Measurements from ENCODE around the gene TBC1D4.

The TBC1D4 gene

DNA sequence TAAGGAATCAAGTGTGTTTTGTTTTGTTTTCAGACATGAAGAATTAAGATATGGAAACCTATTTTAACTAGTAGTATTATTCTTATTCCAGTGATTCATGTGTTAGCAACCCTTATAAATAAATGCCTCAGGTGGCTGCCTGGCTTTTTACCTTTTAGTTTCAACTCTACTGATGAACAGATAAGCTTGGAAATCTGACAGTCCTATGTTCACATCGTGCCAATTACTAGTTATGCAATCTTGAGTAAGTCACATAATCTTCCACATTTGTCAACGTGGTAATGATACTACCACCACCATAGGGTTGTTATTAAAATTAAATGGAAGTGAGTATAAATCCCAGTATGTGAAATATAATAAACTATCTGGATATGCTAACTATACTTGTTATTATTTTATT, 64.3 kb downstream of the TBC1D4 start:
- no peak for DNase-seq (ENCODE audit: low read depth)

DNA sequence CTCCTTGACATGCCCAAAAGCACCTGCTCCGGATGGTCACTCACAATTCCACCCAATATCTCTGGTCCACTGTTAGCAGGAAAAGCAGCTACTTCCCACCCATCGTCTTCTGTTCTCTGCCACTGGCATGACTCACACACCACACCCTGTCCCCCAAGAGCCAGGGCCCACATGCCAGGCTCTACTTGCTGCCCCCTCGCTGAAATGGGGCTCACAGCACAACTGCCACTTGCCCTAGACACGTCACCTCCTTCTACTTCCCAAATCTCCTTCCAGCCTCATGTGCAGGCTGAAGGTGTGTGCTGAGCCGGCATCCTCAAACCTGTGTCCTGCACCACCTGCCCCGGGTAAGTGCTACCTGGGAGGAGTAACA, 65.0 kb downstream of the TBC1D4 start:
- no peak for DNase-seq (ENCODE audit: low read depth)

GRCh38 chr13:75416327-75417011, 65.5 kb downstream of the TBC1D4 start:
- no peak for DNase-seq (ENCODE audit: low read depth)

DNA sequence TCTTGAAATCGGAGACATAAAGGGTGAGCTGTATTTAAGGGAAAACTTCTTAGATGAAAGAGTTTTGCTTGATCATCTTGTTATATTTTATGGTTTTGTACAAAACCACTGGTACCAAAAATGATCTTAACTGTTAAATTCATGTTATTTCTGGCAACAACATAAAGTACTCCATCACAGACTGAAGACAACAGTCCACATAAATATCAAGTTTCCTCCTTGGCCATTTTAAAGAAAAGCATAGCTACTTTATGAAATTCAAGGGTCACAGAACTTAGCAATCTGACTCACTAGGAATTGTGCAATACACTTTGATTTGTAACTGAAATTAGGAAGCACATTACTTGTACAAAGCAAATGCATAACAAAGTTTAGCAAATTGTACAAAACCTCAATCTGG, 66.3 kb downstream of the TBC1D4 start:
- DNase-seq (ENCODE audit: low read depth), result no peak

- no peak for DNase-seq (ENCODE audit: low read depth)
Measured at GRCh38 chr13:75415171-75415570, 66.8 kb downstream of the TBC1D4 start.

GRCh38 chr13:75414036-75414827, 67.7 kb downstream of the TBC1D4 start:
- DNase-seq (ENCODE audit: low read depth), result no peak

GRCh38 chr13:75411924-75412537, 69.9 kb downstream of the TBC1D4 start:
- DNase-seq (ENCODE audit: low read depth), result no peak

GRCh38 chr13:75410207-75410606, 71.8 kb downstream of the TBC1D4 start:
- no peak for DNase-seq (ENCODE audit: low read depth)

DNA sequence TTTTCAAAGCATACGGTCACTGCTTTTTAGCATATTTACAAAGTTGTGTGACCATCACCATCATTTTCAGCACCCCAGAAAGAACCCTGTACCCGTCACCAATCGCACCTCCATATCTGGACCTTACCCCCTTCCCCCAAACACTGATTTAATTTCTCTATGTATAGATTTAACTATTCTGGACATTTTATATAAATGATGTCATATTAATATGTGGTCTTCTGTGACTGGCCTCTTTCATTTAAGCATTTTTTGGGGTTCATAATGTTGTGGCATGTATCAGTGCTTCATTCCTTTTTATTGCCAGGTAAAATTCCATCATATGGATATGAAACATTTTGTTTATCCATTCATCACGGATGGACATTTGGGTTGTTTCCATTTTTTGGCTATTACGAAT, 74.0 kb downstream of the TBC1D4 start:
- no peak for DNase-seq (ENCODE audit: low read depth)

GRCh38 chr13:75407473-75407872, 74.5 kb downstream of the TBC1D4 start:
- DNase-seq (ENCODE audit: low read depth), result no peak

DNA sequence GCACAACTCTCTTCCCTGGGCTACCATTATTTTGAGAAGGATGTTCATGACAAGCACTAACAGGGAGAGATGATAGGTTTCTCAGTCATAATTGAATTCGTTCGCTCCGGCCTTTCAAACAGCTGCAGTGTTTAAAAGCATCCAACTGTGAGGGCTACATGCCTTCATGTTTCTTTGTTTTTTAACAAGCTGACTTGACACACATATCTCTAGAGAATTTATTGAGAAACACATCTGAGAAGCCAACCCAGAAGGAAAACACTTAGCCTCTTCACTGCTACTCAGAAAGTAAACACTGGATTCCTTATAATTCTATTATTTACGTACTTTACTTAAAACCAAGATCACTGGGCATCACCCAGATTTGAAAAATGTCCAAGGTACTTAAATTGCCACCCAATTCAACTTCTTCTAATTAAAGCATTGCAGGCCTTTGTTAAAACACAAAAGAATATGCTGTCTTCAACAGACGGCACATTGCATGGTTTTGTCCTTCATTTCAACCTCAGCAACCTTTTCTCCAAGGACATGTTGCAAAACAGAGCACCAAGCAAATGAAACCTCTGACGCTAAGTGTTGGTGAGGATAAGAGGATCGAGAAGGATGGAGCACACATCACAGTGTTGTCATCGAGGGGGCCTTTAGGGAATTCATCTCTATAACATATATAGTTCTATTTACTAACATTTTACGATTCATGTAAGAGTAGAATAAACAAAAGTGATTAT, 75.8 kb downstream of the TBC1D4 start:
- DNase-seq (ENCODE audit: low read depth), result no peak

- no peak for DNase-seq (ENCODE audit: low read depth)
Measured at GRCh38 chr13:75404726-75405125, 77.2 kb downstream of the TBC1D4 start.

- DNase-seq (ENCODE audit: low read depth), result no peak
Measured at GRCh38 chr13:75402787-75403186, 79.2 kb downstream of the TBC1D4 start.

DNA sequence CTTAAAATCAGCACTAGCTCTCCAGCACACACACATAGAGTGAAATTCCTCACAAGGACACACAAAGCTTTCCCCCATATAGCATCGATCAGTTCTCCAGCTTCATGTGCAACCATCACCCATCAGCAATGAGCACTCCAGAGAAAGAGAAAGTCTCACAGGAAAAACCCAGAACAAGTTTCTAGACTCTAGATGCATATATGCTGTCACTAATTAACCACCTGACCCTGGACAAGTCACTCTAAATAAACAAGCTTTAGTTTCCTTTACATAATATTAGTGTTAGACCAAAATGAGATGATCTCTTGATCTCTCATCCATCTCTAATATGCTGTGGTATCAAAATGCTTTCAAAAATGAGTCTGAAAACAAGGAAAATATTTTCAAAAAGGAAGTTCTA, 81.2 kb downstream of the TBC1D4 start:
- no peak for DNase-seq (ENCODE audit: low read depth)

DNA sequence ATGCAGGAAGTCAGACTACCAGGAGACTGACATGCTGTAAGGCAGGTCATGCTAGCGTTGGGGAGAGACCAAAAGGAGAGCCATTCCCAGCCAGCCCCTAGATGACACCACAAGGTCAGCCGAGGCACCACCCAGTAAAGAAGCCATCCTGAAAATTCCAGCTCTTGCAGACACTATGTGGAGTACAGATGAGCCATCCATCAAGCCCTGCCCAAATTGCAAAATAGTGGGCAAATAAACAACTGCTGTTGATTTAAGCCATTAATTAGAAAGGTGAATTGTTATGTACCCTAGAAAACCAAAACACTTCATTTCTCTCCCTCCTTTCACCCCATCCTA, 82.1 kb downstream of the TBC1D4 start:
- DNase-seq (ENCODE audit: low read depth), result no peak

- DNase-seq (ENCODE audit: low read depth), result no peak
Measured at GRCh38 chr13:75399168-75399878, 82.6 kb downstream of the TBC1D4 start.

DNA sequence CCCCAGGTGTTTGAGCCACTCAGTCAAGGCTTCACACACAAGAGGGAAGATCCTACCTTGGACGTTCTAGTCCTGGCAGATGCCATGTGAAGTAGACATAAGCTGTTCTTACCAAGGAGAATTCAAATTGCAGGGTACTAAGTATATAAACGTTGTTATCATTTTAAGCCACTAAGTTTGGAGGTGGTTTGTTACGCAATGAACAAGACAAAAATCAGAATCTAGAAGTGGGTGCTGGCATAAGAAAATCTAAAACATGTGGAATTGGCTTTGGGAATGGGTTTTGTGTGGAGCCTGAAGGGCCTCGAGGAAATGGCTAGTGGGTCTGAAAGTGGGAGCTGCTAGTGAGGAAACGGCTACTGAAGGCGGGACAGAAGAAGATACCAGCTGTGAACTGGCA, 83.9 kb downstream of the TBC1D4 start:
- DNase-seq (ENCODE audit: low read depth), result no peak

DNA sequence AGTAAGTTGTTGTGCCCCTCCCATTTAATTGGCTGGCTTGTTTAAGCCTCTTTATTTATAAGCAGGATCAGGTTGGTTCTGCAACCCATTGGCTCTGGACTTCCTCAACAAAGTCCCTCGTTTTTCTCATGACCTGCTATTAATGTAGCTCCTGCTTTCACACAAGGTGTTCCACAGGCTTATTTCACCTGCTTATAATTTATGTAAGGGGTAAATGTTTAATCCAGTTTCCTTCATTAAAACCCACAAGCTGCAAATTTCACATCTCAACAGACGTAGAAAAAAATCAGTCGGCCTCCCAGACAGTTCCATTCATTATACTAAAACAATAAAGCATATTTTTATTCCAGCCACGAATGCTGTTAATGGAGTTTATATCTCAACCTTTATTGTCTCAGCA, 86.1 kb downstream of the TBC1D4 start:
- DNase-seq (ENCODE audit: low read depth), result no peak

GRCh38 chr13:75395066-75395465, 86.9 kb downstream of the TBC1D4 start:
- no peak for DNase-seq (ENCODE audit: low read depth)

GRCh38 chr13:75393839-75394520, 88.0 kb downstream of the TBC1D4 start:
- DNase-seq (ENCODE audit: low read depth), result no peak

GRCh38 chr13:75391432-75392100, 90.4 kb downstream of the TBC1D4 start:
- DNase-seq (ENCODE audit: low read depth), result no peak

Measured in stimulated activated CD8-positive, alpha-beta memory T cell treated with anti-CD3 and anti-CD28 coated beads, Interleukin-12 subunit alpha, Interleukin-12 subunit beta, amount 100 ng/mL, for 4 hours (primary cell).